ENCODE measurements around the gene AGBL3.

The AGBL3 gene

GRCh38 chr7:135180122-135180521 is 193.8 kb downstream of the AGBL3 start:
- DNase-seq = no peak
- H3F3A ChIP-seq (ENCODE audit: insufficient read depth, low read length) = no peaks in the 10 kb centered on the region
- 0 out of 2 replicates have a peak, but pooled peaks cover 3% of the 10 kb centered on the region for H3K9me3 ChIP-seq (replicated peaks; ENCODE audit: insufficient read depth, low read length)
- H3K79me2 ChIP-seq (ENCODE audit: low read length) = no peaks in the 10 kb centered on the region
- H3K4me2 ChIP-seq (ENCODE audit: low read depth, low read length) = no peak overlapping the region
- H3K9ac ChIP-seq (ENCODE audit: low read length) = no peak overlapping the region
- no peaks in the 10 kb centered on the region for H3K4me1 ChIP-seq (ENCODE audit: low read length)
- H4K20me1 ChIP-seq (ENCODE audit: insufficient read depth, low read length) = no peaks in the 10 kb centered on the region
- no peak overlapping the region for H3K27ac ChIP-seq (ENCODE audit: low read length)
- no peaks in the 10 kb centered on the region; the same call in 1 of the 2 replicates for H3K36me3 ChIP-seq (replicated peaks; ENCODE audit: insufficient read depth, low read length)
- TF ChIP-seq EZH2phosphoT487 (IDR thresholded peaks at IDR 0.05; ENCODE audit: low read length) (no peak), EZH2 (optimal IDR thresholded peaks at IDR 0.05; ENCODE audit: low read depth, low read length) (no peak), CTCF (IDR thresholded peaks at IDR 0.05; ENCODE audit: low read length) (no peak)
- no peak overlapping the region for H2AFZ ChIP-seq (ENCODE audit: low read length)
- H3K9me2 ChIP-seq (replicated peaks; ENCODE audit: insufficient read depth, low read length) = no peaks in the 10 kb centered on the region
- H3K4me3 ChIP-seq (ENCODE audit: low read length) = no peak overlapping the region
- H3K27me3 ChIP-seq (replicated peaks; ENCODE audit: insufficient read depth, low read length) = no peaks in the 10 kb centered on the region

- TF ChIP-seq CTCF (IDR thresholded peaks at IDR 0.05; ENCODE audit: low read length) = no peak
- TF ChIP-seq EZH2 (optimal IDR thresholded peaks at IDR 0.05; ENCODE audit: low read depth, low read length) = no peak
- H3F3A ChIP-seq (ENCODE audit: insufficient read depth, low read length) = no peaks in the 10 kb centered on the region
- no peak overlapping the region for H2AFZ ChIP-seq (ENCODE audit: low read length)
- no peaks in the 10 kb centered on the region for H3K79me2 ChIP-seq (ENCODE audit: low read length)
- H3K9ac ChIP-seq (ENCODE audit: low read length) = no peak overlapping the region
- H3K9me3 ChIP-seq (replicated peaks; ENCODE audit: insufficient read depth, low read length) = 0 out of 2 replicates have a peak, but pooled peaks cover 3% of the 10 kb centered on the region
- no peaks in the 10 kb centered on the region for H3K4me1 ChIP-seq (ENCODE audit: low read length)
- H4K20me1 ChIP-seq (ENCODE audit: insufficient read depth, low read length) = no peaks in the 10 kb centered on the region
- H3K36me3 ChIP-seq (replicated peaks; ENCODE audit: insufficient read depth, low read length) = no peaks in the 10 kb centered on the region; the same call in 1 of the 2 replicates
- no peaks in the 10 kb centered on the region for H3K9me2 ChIP-seq (replicated peaks; ENCODE audit: insufficient read depth, low read length)
- no peak for DNase-seq
- no peaks in the 10 kb centered on the region for H3K27me3 ChIP-seq (replicated peaks; ENCODE audit: insufficient read depth, low read length)
- no peak overlapping the region for H3K27ac ChIP-seq (ENCODE audit: low read length)
- H3K4me3 ChIP-seq (ENCODE audit: low read length) = no peak overlapping the region
- no peak overlapping the region for H3K4me2 ChIP-seq (ENCODE audit: low read depth, low read length)
Measured at GRCh38 chr7:135181261-135181928, 195.1 kb downstream of the AGBL3 start.

GRCh38 chr7:135181929-135182678 is 195.8 kb downstream of the AGBL3 start:
- Histone ChIP-seq H3K27me3 (replicated peaks; ENCODE audit: insufficient read depth, low read length) (no peaks in the 10 kb centered on the region), H3K79me2 (ENCODE audit: low read length) (no peaks in the 10 kb centered on the region), H3K9me2 (replicated peaks; ENCODE audit: insufficient read depth, low read length) (no peaks in the 10 kb centered on the region), H3K27ac (ENCODE audit: low read length) (no peak overlapping the region), H2AFZ (ENCODE audit: low read length) (no peak overlapping the region), H3K4me2 (ENCODE audit: low read depth, low read length) (no peak overlapping the region), H4K20me1 (ENCODE audit: insufficient read depth, low read length) (no peaks in the 10 kb centered on the region), H3K4me1 (ENCODE audit: low read length) (no peaks in the 10 kb centered on the region), H3K36me3 (replicated peaks; ENCODE audit: insufficient read depth, low read length) (no peaks in the 10 kb centered on the region; the same call in 1 of the 2 replicates), H3F3A (ENCODE audit: insufficient read depth, low read length) (no peaks in the 10 kb centered on the region), H3K9ac (ENCODE audit: low read length) (no peak overlapping the region), H3K4me3 (ENCODE audit: low read length) (no peak overlapping the region), H3K9me3 (replicated peaks; ENCODE audit: insufficient read depth, low read length) (0 out of 2 replicates have a peak, but pooled peaks cover 3% of the 10 kb centered on the region)
- no peak for DNase-seq
- TF ChIP-seq EZH2 (optimal IDR thresholded peaks at IDR 0.05; ENCODE audit: low read depth, low read length) (no peak), EZH2phosphoT487 (IDR thresholded peaks at IDR 0.05; ENCODE audit: low read length) (no peak), CTCF (IDR thresholded peaks at IDR 0.05; ENCODE audit: low read length) (no peak)

Data from MM.1S (cell line).